GM23248 (cell line): ENCODE data around the gene DPP10.

Experiments used
- EZH2 ChIP-seq: fragments of 200-600 bp; sonication (generic); IDR thresholded peaks from 2 replicates; pipeline ENCODE4 v1.6.1; 2018; ENCODE audit warnings: antibody characterized with exemption, mild to moderate bottlenecking; ENCODE audit not compliant: insufficient read depth, poor library complexity, severe bottlenecking
- EZH2phosphoT487 ChIP-seq: fragments of 200-600 bp; sonication (generic); IDR thresholded peaks from 2 replicates; pipeline ENCODE4 v1.6.1; 2018; ENCODE audit warnings: antibody characterized with exemption, moderate library complexity, mild to moderate bottlenecking, low read depth; ENCODE audit not compliant: insufficient read depth

- TF ChIP-seq EZH2phosphoT487: no peak
- TF ChIP-seq EZH2: no peak
Measured at GRCh38 chr2:115208493-115209164, 766.2 kb downstream of the DPP10 start.
